ENCODE measurements around the gene ANKRD33B.
"Not testable (repeated sequence)": the region's sequence is repeated elsewhere in the genome, so short reads cannot be mapped to it uniquely, and the experiment has no call there.

ANKRD33B gene

DNA sequence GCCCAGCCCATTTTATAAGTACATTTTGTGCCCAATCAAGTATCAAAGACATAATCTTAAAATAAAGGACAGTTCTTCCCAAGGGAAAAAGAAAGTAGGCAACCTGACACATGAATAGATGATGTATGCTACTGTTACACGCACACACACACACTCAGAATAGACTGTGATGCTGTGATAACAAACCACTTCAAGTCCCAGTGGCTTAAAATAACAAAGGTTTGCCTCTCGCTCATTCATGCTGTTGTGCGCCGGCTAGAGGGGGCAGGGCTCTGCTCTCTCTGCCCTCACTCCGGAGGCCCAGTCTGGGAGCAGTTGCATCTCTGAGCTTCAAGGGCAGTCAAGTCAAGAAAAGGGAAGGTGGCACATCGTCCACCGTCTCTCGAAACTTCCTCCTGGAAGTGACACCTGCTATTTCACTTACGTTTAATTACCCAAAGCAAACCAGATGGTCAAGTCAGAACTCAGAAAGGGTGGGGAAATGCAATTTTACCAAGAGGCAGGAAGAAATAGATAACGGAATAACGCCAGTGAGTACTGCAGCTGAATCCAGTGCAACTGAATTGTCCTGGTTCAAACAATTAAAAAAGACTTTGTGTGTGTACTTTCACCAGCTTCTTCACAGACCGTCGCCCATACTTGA is 43.3 kb downstream of the ANKRD33B start:
- TF ChIP-seq, protein P1, sequence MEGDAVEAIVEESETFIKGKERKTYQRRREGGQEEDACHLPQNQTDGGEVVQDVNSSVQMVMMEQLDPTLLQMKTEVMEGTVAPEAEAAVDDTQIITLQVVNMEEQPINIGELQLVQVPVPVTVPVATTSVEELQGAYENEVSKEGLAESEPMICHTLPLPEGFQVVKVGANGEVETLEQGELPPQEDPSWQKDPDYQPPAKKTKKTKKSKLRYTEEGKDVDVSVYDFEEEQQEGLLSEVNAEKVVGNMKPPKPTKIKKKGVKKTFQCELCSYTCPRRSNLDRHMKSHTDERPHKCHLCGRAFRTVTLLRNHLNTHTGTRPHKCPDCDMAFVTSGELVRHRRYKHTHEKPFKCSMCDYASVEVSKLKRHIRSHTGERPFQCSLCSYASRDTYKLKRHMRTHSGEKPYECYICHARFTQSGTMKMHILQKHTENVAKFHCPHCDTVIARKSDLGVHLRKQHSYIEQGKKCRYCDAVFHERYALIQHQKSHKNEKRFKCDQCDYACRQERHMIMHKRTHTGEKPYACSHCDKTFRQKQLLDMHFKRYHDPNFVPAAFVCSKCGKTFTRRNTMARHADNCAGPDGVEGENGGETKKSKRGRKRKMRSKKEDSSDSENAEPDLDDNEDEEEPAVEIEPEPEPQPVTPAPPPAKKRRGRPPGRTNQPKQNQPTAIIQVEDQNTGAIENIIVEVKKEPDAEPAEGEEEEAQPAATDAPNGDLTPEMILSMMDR (IDR thresholded peaks at IDR 0.05; ENCODE audit: low read depth, low read length, missing control alignments): no peak
- peak; percentile 84 for DNase-seq
- H3K4me3 ChIP-seq (ENCODE audit: low read depth, low read length): no peak overlapping the region
- H3K36me3 ChIP-seq (replicated peaks): no peaks in the 10 kb centered on the region
- H3K27me3 ChIP-seq (replicated peaks): no peaks in the 10 kb centered on the region
- H3K27ac ChIP-seq: peak overlapping the region; percentile 49
- in situ Hi-C loops (cut with HindIII; ENCODE audit: low pct_ligation_motif_present, low sequenced_read_pairs): no loop called here

GRCh38 chr5:10607666-10608073 is 43.8 kb downstream of the ANKRD33B start:
- in situ Hi-C loops (cut with HindIII; ENCODE audit: low pct_ligation_motif_present, low sequenced_read_pairs): no loop called here
- H3K4me3 ChIP-seq (ENCODE audit: low read depth, low read length): no peak overlapping the region
- no peaks in the 10 kb centered on the region for H3K36me3 ChIP-seq (replicated peaks)
- peak; percentile 60 for DNase-seq
- H3K27ac ChIP-seq: peak overlapping the region; percentile 49
- no peaks in the 10 kb centered on the region for H3K27me3 ChIP-seq (replicated peaks)
- TF ChIP-seq, protein P1 (IDR thresholded peaks at IDR 0.05; ENCODE audit: low read depth, low read length, missing control alignments): peak; percentile 44

GRCh38 chr5:10608081-10608480 is 44.2 kb downstream of the ANKRD33B start:
- in situ Hi-C loops (cut with HindIII; ENCODE audit: low pct_ligation_motif_present, low sequenced_read_pairs); H3K4me3 ChIP-seq (ENCODE audit: low read depth, low read length); H3K27me3 ChIP-seq (replicated peaks); H3K36me3 ChIP-seq (replicated peaks); DNase-seq: not testable (repeated sequence)
- H3K27ac ChIP-seq: peak overlapping the region; percentile 49

DNA sequence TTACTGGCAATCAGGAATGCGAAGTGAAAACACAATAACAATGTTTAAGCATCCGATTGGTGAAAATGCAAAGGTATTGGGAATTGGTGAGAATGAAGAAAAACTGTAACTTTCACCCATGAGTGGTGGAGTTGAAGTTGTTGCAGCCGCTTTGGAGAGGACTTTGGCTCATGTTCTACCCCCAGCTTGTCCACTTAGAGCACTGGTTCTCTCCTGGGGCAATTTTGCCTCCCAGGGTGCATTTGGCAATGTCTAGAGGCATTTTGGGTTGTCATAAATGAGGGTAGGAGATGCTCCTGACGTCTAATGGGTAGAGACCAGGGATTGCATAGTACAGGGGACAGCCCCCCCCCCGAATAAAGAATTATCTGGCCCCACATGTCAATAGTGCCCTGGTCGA is 46.2 kb downstream of the ANKRD33B start:
- H3K27ac ChIP-seq: no peak overlapping the region

GRCh38 chr5:10611290-10611689 is 47.4 kb downstream of the ANKRD33B start:
- H3K4me3 ChIP-seq (ENCODE audit: low read depth, low read length): no peak overlapping the region
- no peaks in the 10 kb centered on the region for H3K36me3 ChIP-seq (replicated peaks)
- in situ Hi-C loops (cut with HindIII; ENCODE audit: low pct_ligation_motif_present, low sequenced_read_pairs): no loop called here
- no peaks in the 10 kb centered on the region for H3K27me3 ChIP-seq (replicated peaks)
- TF ChIP-seq, protein P1 (IDR thresholded peaks at IDR 0.05; ENCODE audit: low read depth, low read length, missing control alignments): no peak
- H3K27ac ChIP-seq: peak overlapping the region; percentile 23
- peak; percentile 81 for DNase-seq

More for the DNA sequence above, 46.2 kb downstream of the ANKRD33B start:
- in situ Hi-C loops (cut with HindIII; ENCODE audit: low pct_ligation_motif_present, low sequenced_read_pairs): no loop called here
- DNase-seq: no peak
- H3K27me3 ChIP-seq (replicated peaks): no peaks in the 10 kb centered on the region
- H3K4me3 ChIP-seq (ENCODE audit: low read depth, low read length): no peak overlapping the region
- TF ChIP-seq, protein P1 (IDR thresholded peaks at IDR 0.05; ENCODE audit: low read depth, low read length, missing control alignments): no peak
- H3K36me3 ChIP-seq (replicated peaks): no peaks in the 10 kb centered on the region

- H3K27ac ChIP-seq: no peak overlapping the region
- no peak for DNase-seq
- H3K4me3 ChIP-seq (ENCODE audit: low read depth, low read length): no peak overlapping the region
- H3K27me3 ChIP-seq (replicated peaks): no peaks in the 10 kb centered on the region
- TF ChIP-seq, protein P1 (IDR thresholded peaks at IDR 0.05; ENCODE audit: low read depth, low read length, missing control alignments): no peak
- no peaks in the 10 kb centered on the region for H3K36me3 ChIP-seq (replicated peaks)
- in situ Hi-C loops (cut with HindIII; ENCODE audit: low pct_ligation_motif_present, low sequenced_read_pairs): no loop called here
These were observed 48.4 kb downstream of the ANKRD33B start for GRCh38 chr5:10612251-10612650.
